Duodenal mucosa (tissue), 2 donors: ENCODE data around the gene ZNF790.
"Not testable (repeated sequence)": the region's sequence is repeated elsewhere in the genome, so short reads cannot be mapped to it uniquely, and the experiment has no call there.

Experiments used
- H3K27ac ChIP-seq: one replicate; pipeline ENCODE4 v1.7.0; 2013; ENCODE audit warnings: low read depth, low read length
- H3K27me3 ChIP-seq, 2 donors: one replicate each; pipeline ENCODE4 v1.7.0; 2013; ENCODE audit warnings: low read length in 2 of 2, control low read depth in 1 of 2; ENCODE audit not compliant: insufficient read depth in 2 of 2, control insufficient read depth in 1 of 2
- H3K36me3 ChIP-seq, 2 donors: one replicate each; pipeline ENCODE4 v1.7.0; 2013; ENCODE audit warnings: low read length in 2 of 2, control low read depth in 1 of 2; ENCODE audit not compliant: insufficient read depth in 2 of 2, control insufficient read depth in 1 of 2
- H3K4me1 ChIP-seq, 2 donors: one replicate each; pipeline ENCODE4 v1.7.0; 2013; ENCODE audit warnings: low read length in 2 of 2, control low read depth in 1 of 2; ENCODE audit not compliant: insufficient read depth in 2 of 2, control insufficient read depth in 1 of 2
- H3K4me3 ChIP-seq, 2 donors: one replicate each; pipeline ENCODE4 v1.7.0; 2013; ENCODE audit warnings: low read length in 2 of 2, low read depth in 1 of 2
- H3K9ac ChIP-seq, 2 donors: one replicate each; pipeline ENCODE4 v1.7.0; 2013; ENCODE audit warnings: low read length in 2 of 2, low read depth in 1 of 2
- H3K9me3 ChIP-seq, 2 donors: one replicate each; pipeline ENCODE4 v1.7.0; 2013; ENCODE audit warnings: low read length in 2 of 2, control low read depth in 1 of 2; ENCODE audit not compliant: control insufficient read depth in 1 of 2

The ZNF790 gene

GRCh38 chr19:36833430-36833829 is 4.8 kb downstream of the ZNF790 start:
- no peak overlapping the region for H3K27ac ChIP-seq
- peaks cover 28 to 41% of the 10 kb centered on the region in 2 donors for H3K36me3 ChIP-seq
- H3K9me3 ChIP-seq: peaks cover 68 to 71% of the 10 kb centered on the region in 2 donors
- peak overlapping the region in 1 of 2 donors; percentile 2 for H3K4me3 ChIP-seq
- H3K9ac ChIP-seq: no peak overlapping the region
- H3K27me3 ChIP-seq: no peaks in the 10 kb centered on the region
- peaks cover 7% of the 10 kb centered on the region in 2 donors for H3K4me1 ChIP-seq

- H3K9me3 ChIP-seq: peaks cover 87 to 88% of the 10 kb centered on the region in 2 donors
- peaks cover 55 to 69% of the 10 kb centered on the region in 2 donors for H3K36me3 ChIP-seq
- H3K9ac ChIP-seq: no peak overlapping the region
- H3K4me3 ChIP-seq: peak overlapping the region in 1 of 2 donors; percentile 48
- no peaks in the 10 kb centered on the region for H3K4me1 ChIP-seq
- no peaks in the 10 kb centered on the region for H3K27me3 ChIP-seq
- no peak overlapping the region for H3K27ac ChIP-seq
Measured at GRCh38 chr19:36821758-36822157, 16.4 kb downstream of the ZNF790 start.

- peak overlapping the region; percentile 1 to 43 for H3K4me3 ChIP-seq
- H3K27me3 ChIP-seq: no peaks in the 10 kb centered on the region
- H3K36me3 ChIP-seq: peaks cover 49 to 60% of the 10 kb centered on the region in 2 donors
- no peaks in the 10 kb centered on the region for H3K4me1 ChIP-seq
- no peak overlapping the region for H3K27ac ChIP-seq
- H3K9ac ChIP-seq: no peak overlapping the region
- peaks cover 89 to 93% of the 10 kb centered on the region in 2 donors for H3K9me3 ChIP-seq
Measured at GRCh38 chr19:36819130-36819630, 19.0 kb downstream of the ZNF790 start.

- Histone ChIP-seq H3K4me1 (no peaks in the 10 kb centered on the region), H3K36me3 (peaks cover 4 to 17% of the 10 kb centered on the region in 2 donors), H3K27ac (no peak overlapping the region), H3K9me3 (peaks cover 62 to 74% of the 10 kb centered on the region in 2 donors), H3K27me3 (no peaks in the 10 kb centered on the region), H3K4me3 (no peak overlapping the region), H3K9ac (no peak overlapping the region)
Measured at GRCh38 chr19:36807029-36807428, 31.2 kb downstream of the ZNF790 start.

- H3K4me1 ChIP-seq: no peaks in the 10 kb centered on the region
- no peak overlapping the region for H3K9ac ChIP-seq
- H3K4me3 ChIP-seq: no peak overlapping the region
- H3K36me3 ChIP-seq: peaks cover 4 to 21% of the 10 kb centered on the region in 2 donors
- H3K9me3 ChIP-seq: peaks cover 47 to 63% of the 10 kb centered on the region in 2 donors
- no peaks in the 10 kb centered on the region for H3K27me3 ChIP-seq
- H3K27ac ChIP-seq: no peak overlapping the region
Measured at GRCh38 chr19:36805364-36805763, 32.8 kb downstream of the ZNF790 start.

DNA sequence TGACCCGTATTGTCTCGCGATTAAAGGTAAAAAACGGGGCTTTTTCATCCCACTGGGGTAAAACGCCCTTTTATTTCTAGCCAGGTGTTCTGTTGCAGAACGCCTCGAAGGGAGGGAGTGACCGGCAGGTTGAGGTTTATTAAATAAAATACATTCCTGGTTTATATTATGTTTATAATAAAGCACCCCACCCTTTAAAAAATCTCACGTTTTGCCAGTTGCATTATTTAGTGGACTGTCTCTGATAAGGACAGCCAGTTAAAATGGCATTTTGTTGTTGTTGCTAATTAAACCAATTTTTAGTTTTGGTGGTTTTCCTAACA is 40.4 kb downstream of the ZNF790 start:
- Histone ChIP-seq H3K27ac (peak overlapping the region; percentile 77), H3K9me3 (peaks cover 24 to 28% of the 10 kb centered on the region in 2 donors), H3K4me1 (no peaks in the 10 kb centered on the region), H3K9ac (peak overlapping the region; percentile 52), H3K36me3 (peaks cover 1 to 10% of the 10 kb centered on the region in 2 donors), H3K27me3 (no peaks in the 10 kb centered on the region), H3K4me3 (peak overlapping the region; percentile 84 to 97)

- H3K27ac ChIP-seq: peak overlapping the region; percentile 42
- no peak overlapping the region for H3K9ac ChIP-seq
- peak overlapping the region; percentile 84 to 97 for H3K4me3 ChIP-seq
- H3K27me3 ChIP-seq: no peaks in the 10 kb centered on the region
- peaks cover 0 to 4% of the 10 kb centered on the region in 2 donors for H3K36me3 ChIP-seq
- H3K4me1 ChIP-seq: no peaks in the 10 kb centered on the region
- H3K9me3 ChIP-seq: peaks cover 24 to 32% of the 10 kb centered on the region in 2 donors
Measured at GRCh38 chr19:36796714-36796992, 41.5 kb downstream of the ZNF790 start.

GRCh38 chr19:36791420-36792141 is 46.6 kb downstream of the ZNF790 start:
- not testable (repeated sequence) for H3K27ac ChIP-seq, H3K9ac ChIP-seq, H3K36me3 ChIP-seq, H3K4me1 ChIP-seq, H3K27me3 ChIP-seq
- peaks cover 19 to 20% of the 10 kb centered on the region in 2 donors for H3K9me3 ChIP-seq
- H3K4me3 ChIP-seq: peak overlapping the region in 1 of 2 donors; percentile 16

GRCh38 chr19:36775768-36776167 is 62.4 kb downstream of the ZNF790 start:
- Histone ChIP-seq H3K27me3 (no peaks in the 10 kb centered on the region), H3K27ac (no peak overlapping the region), H3K4me1 (peaks cover 13 to 16% of the 10 kb centered on the region in 2 donors), H3K4me3 (no peak overlapping the region), H3K36me3 (no peaks in the 10 kb centered on the region), H3K9me3 (peaks cover 0 to 25% of the 10 kb centered on the region in 2 donors), H3K9ac (no peak overlapping the region)

DNA sequence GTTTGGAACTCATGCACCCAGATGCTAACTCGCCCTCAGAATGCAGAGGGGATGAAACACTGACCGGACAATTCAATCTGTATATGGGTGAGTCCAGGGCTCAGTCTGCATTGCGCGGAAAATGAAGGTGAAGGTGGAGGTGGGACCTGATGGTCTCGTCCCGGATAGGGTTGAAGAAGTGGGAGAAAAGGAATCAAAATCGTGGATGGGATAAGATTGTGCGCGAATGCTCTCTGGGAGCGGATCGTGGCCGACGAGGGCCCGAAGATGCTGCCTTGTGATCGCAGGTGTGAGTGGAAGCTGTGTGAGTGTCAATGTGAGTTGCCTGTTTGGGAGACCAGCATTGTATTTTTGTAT is 65.0 kb downstream of the ZNF790 start:
- no peaks in the 10 kb centered on the region for H3K36me3 ChIP-seq
- peaks cover 0 to 32% of the 10 kb centered on the region in 2 donors for H3K9me3 ChIP-seq
- H3K9ac ChIP-seq: peak overlapping the region; percentile 56 to 71
- no peaks in the 10 kb centered on the region for H3K27me3 ChIP-seq
- peak overlapping the region; percentile 71 to 96 for H3K4me3 ChIP-seq
- H3K27ac ChIP-seq: no peak overlapping the region
- H3K4me1 ChIP-seq: peaks cover 13 to 16% of the 10 kb centered on the region in 2 donors
